OCI-LY1 (cell line): Measurements from ENCODE around the gene GRID2IP.

Experiments
- H2AFZ ChIP-seq: fragments of 200-600 bp; sonication (generic), shearing (Covaris generic); 2 replicates; pipeline ENCODE4 v1.6.0; 2014; ENCODE audit warnings: antibody characterized with exemption, mild to moderate bottlenecking, low read length
- H3F3A ChIP-seq: fragments of 200-600 bp; sonication (generic), shearing (Covaris generic); 2 replicates; pipeline ENCODE4 v1.6.0; 2014; ENCODE audit warnings: mild to moderate bottlenecking, antibody characterized with exemption, low read length, moderate library complexity; ENCODE audit not compliant: insufficient read depth
- H3K27ac ChIP-seq: fragments of 200-600 bp; sonication (generic); 2 replicates; pipeline ENCODE4 v1.5.1; 2014; ENCODE audit warnings: low read length, mixed run types, mild to moderate bottlenecking, low read depth; ENCODE audit not compliant: poor library complexity, severe bottlenecking
- H3K27me3 ChIP-seq: fragments of 200-600 bp; sonication (generic); 2 replicates; pipeline ENCODE4 v1.6.0; 2014; ENCODE audit warnings: antibody characterized with exemption, mild to moderate bottlenecking, low read length, moderate library complexity; ENCODE audit not compliant: insufficient read depth
- H3K36me3 ChIP-seq: fragments of 200-600 bp; sonication (generic); 2 replicates; pipeline ENCODE4 v1.6.1; 2014; ENCODE audit warnings: mild to moderate bottlenecking, antibody characterized with exemption, low read length, moderate library complexity, mixed read lengths; ENCODE audit not compliant: insufficient read depth
- H3K4me1 ChIP-seq: fragments of 200-600 bp; sonication (generic); 2 replicates; pipeline ENCODE4 v1.5.1; 2014; ENCODE audit warnings: mild to moderate bottlenecking, low read length, moderate library complexity; ENCODE audit not compliant: insufficient read depth, severe bottlenecking
- H3K4me2 ChIP-seq: fragments of 200-600 bp; sonication (generic), shearing (Covaris generic); 2 replicates; pipeline ENCODE4 v1.6.1; 2014; ENCODE audit warnings: low read length
- H3K4me3 ChIP-seq: fragments of 200-600 bp; sonication (generic); 2 replicates; pipeline ENCODE4 v1.5.1; 2014; ENCODE audit warnings: low read length, low read depth, mild to moderate bottlenecking, mixed read lengths; ENCODE audit not compliant: poor library complexity, severe bottlenecking
- H3K79me2 ChIP-seq: fragments of 200-600 bp; shearing (Covaris generic); 2 replicates; pipeline ENCODE4 v1.6.1; 2016; ENCODE audit warnings: mixed run types, low read length, mixed read lengths; ENCODE audit not compliant: insufficient read depth
- H3K9ac ChIP-seq: fragments of 200-600 bp; sonication (generic), shearing (Covaris generic); 2 replicates; pipeline ENCODE4 v1.6.1; 2014; ENCODE audit warnings: mild to moderate bottlenecking, low read length, mixed read lengths
- H3K9me2 ChIP-seq: fragments of 200-600 bp; sonication (generic), shearing (Covaris generic); 2 replicates; pipeline ENCODE4 v1.6.1; 2014; ENCODE audit warnings: low read depth, mild to moderate bottlenecking, low read length, mixed read lengths
- H3K9me3 ChIP-seq: fragments of 200-600 bp; shearing (Covaris generic); 2 replicates; pipeline ENCODE4 v1.6.1; 2014; ENCODE audit warnings: low read length, mixed read lengths
- H4K20me1 ChIP-seq: fragments of 200-600 bp; sonication (generic), shearing (Covaris generic); 2 replicates; pipeline ENCODE4 v1.6.0; 2016; ENCODE audit warnings: mild to moderate bottlenecking, low read length; ENCODE audit not compliant: insufficient read depth
- EZH2 ChIP-seq: fragments of 200-600 bp; sonication (generic), shearing (Covaris generic); IDR thresholded peaks from 2 replicates; pipeline ENCODE4 v1.8.0; 2017; ENCODE audit warnings: borderline replicate concordance, mixed run types, mild to moderate bottlenecking, antibody characterized with exemption, low read length, moderate library complexity, mixed read lengths
- TF ChIP-seq, protein P1 (sequence below): fragments of 200-600 bp; sonication (generic), shearing (Covaris generic); IDR thresholded peaks from 2 replicates; pipeline ENCODE4 v1.5.1; 2017; ENCODE audit warnings: mild to moderate bottlenecking, antibody characterized with exemption, low read length, moderate library complexity, mixed read lengths

GRID2IP gene

GRCh38 chr7:6556196-6556595, 4.9 kb upstream of the GRID2IP start:
- H3K79me2 ChIP-seq: no peaks in the 10 kb centered on the region
- TF ChIP-seq, protein P1, sequence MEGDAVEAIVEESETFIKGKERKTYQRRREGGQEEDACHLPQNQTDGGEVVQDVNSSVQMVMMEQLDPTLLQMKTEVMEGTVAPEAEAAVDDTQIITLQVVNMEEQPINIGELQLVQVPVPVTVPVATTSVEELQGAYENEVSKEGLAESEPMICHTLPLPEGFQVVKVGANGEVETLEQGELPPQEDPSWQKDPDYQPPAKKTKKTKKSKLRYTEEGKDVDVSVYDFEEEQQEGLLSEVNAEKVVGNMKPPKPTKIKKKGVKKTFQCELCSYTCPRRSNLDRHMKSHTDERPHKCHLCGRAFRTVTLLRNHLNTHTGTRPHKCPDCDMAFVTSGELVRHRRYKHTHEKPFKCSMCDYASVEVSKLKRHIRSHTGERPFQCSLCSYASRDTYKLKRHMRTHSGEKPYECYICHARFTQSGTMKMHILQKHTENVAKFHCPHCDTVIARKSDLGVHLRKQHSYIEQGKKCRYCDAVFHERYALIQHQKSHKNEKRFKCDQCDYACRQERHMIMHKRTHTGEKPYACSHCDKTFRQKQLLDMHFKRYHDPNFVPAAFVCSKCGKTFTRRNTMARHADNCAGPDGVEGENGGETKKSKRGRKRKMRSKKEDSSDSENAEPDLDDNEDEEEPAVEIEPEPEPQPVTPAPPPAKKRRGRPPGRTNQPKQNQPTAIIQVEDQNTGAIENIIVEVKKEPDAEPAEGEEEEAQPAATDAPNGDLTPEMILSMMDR: peak; percentile 49; the same call in 1 of the 2 replicates
- TF ChIP-seq EZH2: no peak
- no peaks in the 10 kb centered on the region for H3F3A ChIP-seq
- H4K20me1 ChIP-seq: no peaks in the 10 kb centered on the region
- peaks cover 5% of the 10 kb centered on the region for H3K27me3 ChIP-seq
- no peak overlapping the region for H3K4me3 ChIP-seq
- H3K36me3 ChIP-seq: no peaks in the 10 kb centered on the region
- H3K9ac ChIP-seq: no peak overlapping the region
- H3K4me1 ChIP-seq: peaks cover 7% of the 10 kb centered on the region
- no peaks in the 10 kb centered on the region for H3K9me2 ChIP-seq
- H2AFZ ChIP-seq: no peak overlapping the region
- H3K9me3 ChIP-seq: no peaks in the 10 kb centered on the region
- no peak overlapping the region for H3K4me2 ChIP-seq
- H3K27ac ChIP-seq: no peak overlapping the region

- H3K9ac ChIP-seq: no peak overlapping the region
- no peaks in the 10 kb centered on the region for H4K20me1 ChIP-seq
- H3K9me2 ChIP-seq: no peaks in the 10 kb centered on the region
- no peaks in the 10 kb centered on the region for H3K36me3 ChIP-seq
- H3F3A ChIP-seq: no peaks in the 10 kb centered on the region
- peaks cover 7% of the 10 kb centered on the region for H3K4me1 ChIP-seq
- H3K4me2 ChIP-seq: no peak overlapping the region
- H2AFZ ChIP-seq: no peak overlapping the region
- H3K79me2 ChIP-seq: no peaks in the 10 kb centered on the region
- H3K27ac ChIP-seq: no peak overlapping the region
- H3K27me3 ChIP-seq: peaks cover 4% of the 10 kb centered on the region
- H3K4me3 ChIP-seq: no peak overlapping the region
- no peaks in the 10 kb centered on the region for H3K9me3 ChIP-seq
- TF ChIP-seq, protein P1: no peak
- TF ChIP-seq EZH2: no peak
Measured at GRCh38 chr7:6554848-6555247, 3.6 kb upstream of the GRID2IP start.

GRCh38 chr7:6553448-6554044, 2.3 kb upstream of the GRID2IP start:
- Histone ChIP-seq H3K4me1 (peaks cover 7% of the 10 kb centered on the region), H3K4me2 (no peak overlapping the region), H4K20me1 (no peaks in the 10 kb centered on the region)

More at GRCh38 chr7:6553448-6554044, 2.3 kb upstream of the GRID2IP start:
- no peaks in the 10 kb centered on the region for H3K36me3 ChIP-seq
- H3K4me3 ChIP-seq: no peak overlapping the region
- H2AFZ ChIP-seq: no peak overlapping the region
- H3K9me2 ChIP-seq: no peaks in the 10 kb centered on the region
- no peak overlapping the region for H3K27ac ChIP-seq
- H3F3A ChIP-seq: no peaks in the 10 kb centered on the region
- H3K9me3 ChIP-seq: no peaks in the 10 kb centered on the region
- no peaks in the 10 kb centered on the region; the same call in none of the 2 replicates for H3K27me3 ChIP-seq
- no peaks in the 10 kb centered on the region for H3K79me2 ChIP-seq
- no peak overlapping the region for H3K9ac ChIP-seq
- TF ChIP-seq EZH2: no peak
- TF ChIP-seq, protein P1: no peak
